ENCODE measurements around the gene CD36. TPM values are rescaled to one million over a fixed set of nuclear protein-coding genes. Genes with fewer than 3 reads are reported as not detected.
A peak's percentile ranks its signal among the peaks of the same experiment; 100 is the strongest.

The CD36 gene
- total and polyA plus RNA-seq, 4 donors: 24.7 to 90.4 (median 67.1) TPM

DNA sequence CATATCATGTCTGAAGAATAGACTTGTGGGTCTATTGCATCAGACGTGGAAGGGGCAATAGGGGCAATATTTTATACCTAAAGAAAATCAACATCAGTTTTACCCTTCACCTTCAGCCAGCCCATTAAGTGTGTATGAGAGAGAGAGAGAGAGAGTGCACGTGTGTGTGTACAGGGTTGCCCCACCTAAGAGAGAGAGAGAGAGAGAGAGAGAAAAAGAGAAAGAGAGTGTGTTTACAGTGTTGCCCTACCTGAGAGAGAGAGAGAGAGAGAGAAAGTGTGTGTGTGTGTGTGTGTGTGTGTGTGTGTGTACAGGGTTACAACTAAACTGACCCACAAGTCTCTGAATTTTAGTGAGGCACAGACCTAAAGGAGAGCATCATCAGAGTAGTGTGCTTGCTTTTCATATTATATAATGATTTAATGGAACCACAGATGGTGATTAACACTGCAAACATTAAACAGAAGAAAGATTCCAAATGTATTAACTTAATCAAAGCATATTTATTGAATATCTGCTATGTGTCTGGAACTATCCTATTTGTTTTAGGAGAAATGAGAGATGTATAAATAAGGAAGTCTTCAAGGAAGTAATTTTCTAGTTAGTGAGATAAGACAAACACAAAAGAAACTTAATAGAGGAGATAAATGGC lies 66.8 kb downstream of the CD36 start:
- no peak for DNase-seq (ENCODE audit: low read depth in 4 of 6, low spot score in 6 of 6)
- no peaks in the 10 kb centered on the region for H3K9me3 ChIP-seq (ENCODE audit: control insufficient read depth, insufficient read depth, low read length)
- no CpG with 5 or more reads among the region's 2 CpGs for WGBS (ENCODE audit: insufficient coverage)
- H3K27ac ChIP-seq (ENCODE audit: low read depth, low read length): no peak overlapping the region
- H3K4me3 ChIP-seq (ENCODE audit: low read depth, low read length): no peak overlapping the region
- H3K36me3 ChIP-seq (ENCODE audit: control insufficient read depth, insufficient read depth, low read length): no peaks in the 10 kb centered on the region
- no peaks in the 10 kb centered on the region for H3K27me3 ChIP-seq (ENCODE audit: control insufficient read depth, insufficient read depth, low read length)
- no peaks in the 10 kb centered on the region for H3K4me1 ChIP-seq (ENCODE audit: control insufficient read depth, insufficient read depth, low read length)

- no peak overlapping the region for H3K27ac ChIP-seq (ENCODE audit: low read depth, low read length)
- no peaks in the 10 kb centered on the region for H3K27me3 ChIP-seq (ENCODE audit: control insufficient read depth, insufficient read depth, low read length)
- DNase-seq (ENCODE audit: low read depth in 4 of 6, low spot score in 6 of 6): no peak
- no peak overlapping the region for H3K4me3 ChIP-seq (ENCODE audit: low read depth, low read length)
- no peaks in the 10 kb centered on the region for H3K36me3 ChIP-seq (ENCODE audit: control insufficient read depth, insufficient read depth, low read length)
- no peaks in the 10 kb centered on the region for H3K9me3 ChIP-seq (ENCODE audit: control insufficient read depth, insufficient read depth, low read length)
- H3K4me1 ChIP-seq (ENCODE audit: control insufficient read depth, insufficient read depth, low read length): no peaks in the 10 kb centered on the region
- 100% methylated on average over 1 of the region's 1 CpG for WGBS (ENCODE audit: insufficient coverage)
Measured at GRCh38 chr7:80707318-80707717, 68.9 kb downstream of the CD36 start.

DNA sequence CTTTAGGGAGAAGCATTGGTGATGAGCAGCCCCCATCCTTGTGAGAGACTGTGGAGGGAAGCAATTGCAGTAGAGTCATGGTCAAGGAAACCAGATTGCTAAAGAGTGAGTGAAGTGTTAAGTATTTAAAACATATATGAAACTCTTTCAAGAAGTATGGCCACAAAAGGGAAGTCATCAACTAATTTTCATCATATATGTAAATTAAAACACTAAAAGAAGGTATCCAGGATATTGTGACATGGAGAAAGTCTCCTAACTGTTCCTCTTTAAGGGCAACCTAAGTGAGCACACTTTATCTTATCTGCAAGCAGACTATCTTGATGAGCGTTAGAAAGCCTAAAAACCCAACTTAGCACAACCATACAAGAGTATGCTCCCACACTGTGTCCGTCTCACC lies 69.7 kb downstream of the CD36 start:
- Histone ChIP-seq H3K4me3 (ENCODE audit: low read depth, low read length) (no peak overlapping the region), H3K4me1 (ENCODE audit: control insufficient read depth, insufficient read depth, low read length) (no peaks in the 10 kb centered on the region), H3K27me3 (ENCODE audit: control insufficient read depth, insufficient read depth, low read length) (no peaks in the 10 kb centered on the region), H3K27ac (ENCODE audit: low read depth, low read length) (no peak overlapping the region), H3K36me3 (ENCODE audit: control insufficient read depth, insufficient read depth, low read length) (no peaks in the 10 kb centered on the region), H3K9me3 (ENCODE audit: control insufficient read depth, insufficient read depth, low read length) (no peaks in the 10 kb centered on the region)
- no peak for DNase-seq (ENCODE audit: low read depth in 4 of 6, low spot score in 6 of 6)
- WGBS (ENCODE audit: insufficient coverage): 100% methylated on average over 1 of the region's 2 CpGs

DNA sequence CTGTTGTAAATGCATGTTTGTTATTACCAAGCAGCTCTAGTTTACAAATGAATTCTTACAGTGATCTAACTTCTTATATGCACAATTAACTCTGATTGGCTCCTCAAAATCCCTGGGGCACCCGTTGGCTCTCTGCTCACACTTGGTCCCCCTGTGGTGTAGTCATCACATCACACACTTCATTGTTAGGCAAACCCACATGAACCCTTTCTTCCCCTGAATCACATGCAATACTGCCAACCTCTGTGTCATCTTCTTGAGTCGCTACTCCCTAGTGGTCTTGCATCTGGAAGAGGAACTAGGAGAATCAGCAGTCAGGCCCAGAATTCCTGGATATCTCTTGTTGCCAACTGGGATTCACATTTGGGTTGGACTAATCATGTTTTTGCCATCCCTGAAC lies 73.1 kb downstream of the CD36 start:
- DNase-seq (ENCODE audit: low read depth in 4 of 6, low spot score in 6 of 6): peak in 1 of 6 donors; percentile 64
- Histone ChIP-seq H3K27ac (ENCODE audit: low read depth, low read length) (no peak overlapping the region), H3K9me3 (ENCODE audit: control insufficient read depth, insufficient read depth, low read length) (no peaks in the 10 kb centered on the region)

GRCh38 chr7:80719261-80719660 lies 80.8 kb downstream of the CD36 start:
- Histone ChIP-seq H3K36me3 (ENCODE audit: control insufficient read depth, insufficient read depth, low read length) (no peaks in the 10 kb centered on the region), H3K27ac (ENCODE audit: low read depth, low read length) (no peak overlapping the region), H3K27me3 (ENCODE audit: control insufficient read depth, insufficient read depth, low read length) (no peaks in the 10 kb centered on the region), H3K4me3 (ENCODE audit: low read depth, low read length) (no peak overlapping the region), H3K4me1 (ENCODE audit: control insufficient read depth, insufficient read depth, low read length) (no peaks in the 10 kb centered on the region), H3K9me3 (ENCODE audit: control insufficient read depth, insufficient read depth, low read length) (no peaks in the 10 kb centered on the region)
- DNase-seq (ENCODE audit: low read depth in 4 of 6, low spot score in 6 of 6): no peak
- no CpG with 5 or more reads among the region's 3 CpGs for WGBS (ENCODE audit: insufficient coverage)

More for the DNA sequence above, 73.1 kb downstream of the CD36 start:
- H3K27me3 ChIP-seq (ENCODE audit: control insufficient read depth, insufficient read depth, low read length): no peaks in the 10 kb centered on the region
- no peaks in the 10 kb centered on the region for H3K36me3 ChIP-seq (ENCODE audit: control insufficient read depth, insufficient read depth, low read length)
- no peaks in the 10 kb centered on the region for H3K4me1 ChIP-seq (ENCODE audit: control insufficient read depth, insufficient read depth, low read length)
- no peak overlapping the region for H3K4me3 ChIP-seq (ENCODE audit: low read depth, low read length)
- 54% methylated on average over 2 of the region's 2 CpGs for WGBS (ENCODE audit: insufficient coverage)

GRCh38 chr7:80720146-80720545 lies 81.7 kb downstream of the CD36 start:
- Histone ChIP-seq H3K36me3 (ENCODE audit: control insufficient read depth, insufficient read depth, low read length) (no peaks in the 10 kb centered on the region), H3K9me3 (ENCODE audit: control insufficient read depth, insufficient read depth, low read length) (no peaks in the 10 kb centered on the region), H3K4me3 (ENCODE audit: low read depth, low read length) (no peak overlapping the region), H3K4me1 (ENCODE audit: control insufficient read depth, insufficient read depth, low read length) (no peaks in the 10 kb centered on the region), H3K27ac (ENCODE audit: low read depth, low read length) (no peak overlapping the region), H3K27me3 (ENCODE audit: control insufficient read depth, insufficient read depth, low read length) (no peaks in the 10 kb centered on the region)
- no peak for DNase-seq (ENCODE audit: low read depth in 4 of 6, low spot score in 6 of 6)
- WGBS (ENCODE audit: insufficient coverage): 100% methylated on average over 2 of the region's 3 CpGs

- no peaks in the 10 kb centered on the region for H3K36me3 ChIP-seq (ENCODE audit: control insufficient read depth, insufficient read depth, low read length)
- H3K9me3 ChIP-seq (ENCODE audit: control insufficient read depth, insufficient read depth, low read length): no peaks in the 10 kb centered on the region
- DNase-seq (ENCODE audit: low read depth in 4 of 6, low spot score in 6 of 6): peak in 1 of 6 donors; percentile 63
- no peaks in the 10 kb centered on the region for H3K27me3 ChIP-seq (ENCODE audit: control insufficient read depth, insufficient read depth, low read length)
- no peak overlapping the region for H3K27ac ChIP-seq (ENCODE audit: low read depth, low read length)
- WGBS (ENCODE audit: insufficient coverage): 89% methylated on average over 1 of the region's 3 CpGs
- H3K4me1 ChIP-seq (ENCODE audit: control insufficient read depth, insufficient read depth, low read length): no peaks in the 10 kb centered on the region
- H3K4me3 ChIP-seq (ENCODE audit: low read depth, low read length): no peak overlapping the region
Measured at GRCh38 chr7:80721883-80722615, 83.6 kb downstream of the CD36 start.

DNA sequence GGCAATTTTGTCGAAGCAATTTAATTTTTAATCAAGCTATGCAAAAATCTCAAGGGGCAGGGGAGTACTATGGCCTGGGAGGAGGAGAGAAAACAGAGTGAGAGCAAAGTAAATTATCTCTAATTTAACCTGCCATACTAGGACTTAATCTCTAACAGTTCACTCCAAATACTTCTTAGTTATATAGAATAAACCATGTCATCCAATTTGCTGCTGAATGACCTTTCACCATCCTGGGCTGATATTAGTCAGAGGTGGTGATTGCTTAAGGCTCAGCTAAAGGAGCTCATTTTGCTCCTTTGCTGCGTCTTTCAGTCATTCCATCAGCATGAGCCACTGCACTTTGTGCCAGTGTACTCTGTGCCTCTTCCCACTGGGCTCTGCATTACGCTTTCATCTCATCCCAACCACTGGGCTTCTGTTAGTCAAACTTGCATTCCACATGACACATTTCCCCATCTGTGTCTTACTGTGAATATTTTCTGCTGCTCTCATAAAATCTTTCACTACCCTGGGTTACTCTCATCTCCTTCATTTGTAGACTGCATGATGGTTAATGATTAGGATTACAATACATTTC lies 84.3 kb downstream of the CD36 start:
- Histone ChIP-seq H3K4me1 (ENCODE audit: control insufficient read depth, insufficient read depth, low read length) (no peaks in the 10 kb centered on the region), H3K27ac (ENCODE audit: low read depth, low read length) (no peak overlapping the region), H3K4me3 (ENCODE audit: low read depth, low read length) (no peak overlapping the region), H3K27me3 (ENCODE audit: control insufficient read depth, insufficient read depth, low read length) (no peaks in the 10 kb centered on the region), H3K36me3 (ENCODE audit: control insufficient read depth, insufficient read depth, low read length) (no peaks in the 10 kb centered on the region), H3K9me3 (ENCODE audit: control insufficient read depth, insufficient read depth, low read length) (no peaks in the 10 kb centered on the region)
- WGBS (ENCODE audit: insufficient coverage): 63% methylated on average over 2 of the region's 3 CpGs
- DNase-seq (ENCODE audit: low read depth in 4 of 6, low spot score in 6 of 6): peak in 2 of 6 donors; percentile 17 to 67

DNA sequence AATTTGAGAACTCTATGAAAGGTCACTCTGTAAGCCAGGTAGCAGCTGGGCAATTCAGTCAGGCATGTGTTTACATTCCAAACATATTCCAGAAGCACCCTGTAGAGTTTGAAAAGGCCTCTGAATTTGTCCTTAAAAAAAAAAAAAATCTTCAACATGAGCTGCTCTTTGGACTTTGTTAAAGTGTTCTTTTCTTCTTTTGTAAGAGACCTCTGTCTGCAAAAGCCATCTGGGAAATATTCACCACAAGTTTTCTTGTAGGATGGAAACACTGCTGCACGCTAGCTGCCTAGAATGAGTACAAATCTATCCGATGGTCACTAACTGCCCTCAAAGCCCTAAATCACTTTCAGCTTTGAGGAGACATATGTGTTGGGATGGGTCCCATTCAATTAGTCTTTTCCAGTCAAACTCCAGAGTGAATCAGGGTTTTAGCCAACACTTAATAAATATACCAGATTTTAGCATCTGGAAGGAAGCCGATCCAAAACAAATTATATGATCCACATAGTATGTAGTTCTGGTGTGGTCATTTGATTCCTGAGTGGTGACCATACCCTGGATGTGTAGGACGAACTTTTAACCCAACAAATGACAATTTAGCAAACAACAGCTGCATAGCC lies 85.9 kb downstream of the CD36 start:
- WGBS (ENCODE audit: insufficient coverage): no CpG with 5 or more reads among the region's 4 CpGs
- Histone ChIP-seq H3K4me1 (ENCODE audit: control insufficient read depth, insufficient read depth, low read length) (no peaks in the 10 kb centered on the region), H3K27ac (ENCODE audit: low read depth, low read length) (no peak overlapping the region), H3K4me3 (ENCODE audit: low read depth, low read length) (no peak overlapping the region), H3K9me3 (ENCODE audit: control insufficient read depth, insufficient read depth, low read length) (no peaks in the 10 kb centered on the region), H3K27me3 (ENCODE audit: control insufficient read depth, insufficient read depth, low read length) (no peaks in the 10 kb centered on the region), H3K36me3 (ENCODE audit: control insufficient read depth, insufficient read depth, low read length) (no peaks in the 10 kb centered on the region)
- DNase-seq (ENCODE audit: low read depth in 4 of 6, low spot score in 6 of 6): peak in 1 of 6 donors; percentile 7
